ENCODE results near the gene PRKCB. TPM values are rescaled to one million over a fixed set of nuclear protein-coding genes. Genes with fewer than 3 reads are reported as not detected.
A peak's percentile ranks its signal among the peaks of the same experiment; 100 is the strongest.
"Not testable (repeated sequence)": the region's sequence is repeated elsewhere in the genome, so short reads cannot be mapped to it uniquely, and the experiment has no call there.

Gene PRKCB
- polyA plus RNA-seq, 2 of the 4 experiments (the other 2 are of a cell fraction): 0.09 to 0.22 TPM

DNA sequence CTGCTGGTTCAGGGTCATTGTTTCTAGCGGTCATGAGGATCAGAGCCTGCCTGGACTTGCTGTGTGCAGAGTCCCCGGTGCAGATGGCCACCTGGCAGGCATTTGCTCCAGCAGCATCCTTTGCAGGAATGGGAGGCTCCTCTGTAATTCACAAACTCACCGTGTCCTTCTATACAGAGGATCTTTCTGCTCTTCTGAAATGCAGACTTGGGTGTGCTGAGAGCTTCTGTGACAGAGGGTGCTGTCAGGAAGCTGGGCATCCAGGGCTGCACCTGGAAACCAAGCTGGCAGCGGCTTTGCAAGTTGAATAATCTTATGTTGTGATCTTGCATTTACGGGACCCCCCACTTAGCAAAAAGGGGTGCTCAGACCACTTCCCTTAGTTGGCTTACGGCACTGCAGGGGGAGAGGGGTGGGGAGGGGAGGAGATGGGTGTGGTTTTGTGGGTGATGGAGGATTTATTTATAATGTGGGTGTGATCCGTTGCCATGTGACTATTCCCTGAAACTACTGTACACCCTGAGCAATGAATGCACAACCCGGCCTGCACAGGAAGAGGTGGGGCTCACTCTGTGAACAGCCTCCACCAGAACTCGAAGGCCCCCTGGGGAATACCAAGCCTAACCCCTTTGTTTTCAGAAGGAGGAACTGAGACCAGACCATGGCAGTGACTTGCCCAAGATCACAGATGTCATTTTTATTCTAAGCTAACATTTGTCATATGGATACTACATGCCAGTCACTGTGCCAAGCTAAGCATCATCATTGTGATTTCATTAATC is 178.3 kb downstream of the PRKCB start (continued):
- TF ChIP-seq KDM5A (IDR thresholded peaks at IDR 0.05) (no peak), RFX5 (IDR thresholded peaks at IDR 0.05) (no peak), HEYL (CRISPR knock-in tag; IDR thresholded peaks at IDR 0.05) (no peak), FOSB (CRISPR knock-in tag; IDR thresholded peaks at IDR 0.05) (no peak), CBX2 (IDR thresholded peaks at IDR 0.05; ENCODE audit: borderline replicate concordance, low read depth) (no peak)
- TF ChIP-seq, protein P1, sequence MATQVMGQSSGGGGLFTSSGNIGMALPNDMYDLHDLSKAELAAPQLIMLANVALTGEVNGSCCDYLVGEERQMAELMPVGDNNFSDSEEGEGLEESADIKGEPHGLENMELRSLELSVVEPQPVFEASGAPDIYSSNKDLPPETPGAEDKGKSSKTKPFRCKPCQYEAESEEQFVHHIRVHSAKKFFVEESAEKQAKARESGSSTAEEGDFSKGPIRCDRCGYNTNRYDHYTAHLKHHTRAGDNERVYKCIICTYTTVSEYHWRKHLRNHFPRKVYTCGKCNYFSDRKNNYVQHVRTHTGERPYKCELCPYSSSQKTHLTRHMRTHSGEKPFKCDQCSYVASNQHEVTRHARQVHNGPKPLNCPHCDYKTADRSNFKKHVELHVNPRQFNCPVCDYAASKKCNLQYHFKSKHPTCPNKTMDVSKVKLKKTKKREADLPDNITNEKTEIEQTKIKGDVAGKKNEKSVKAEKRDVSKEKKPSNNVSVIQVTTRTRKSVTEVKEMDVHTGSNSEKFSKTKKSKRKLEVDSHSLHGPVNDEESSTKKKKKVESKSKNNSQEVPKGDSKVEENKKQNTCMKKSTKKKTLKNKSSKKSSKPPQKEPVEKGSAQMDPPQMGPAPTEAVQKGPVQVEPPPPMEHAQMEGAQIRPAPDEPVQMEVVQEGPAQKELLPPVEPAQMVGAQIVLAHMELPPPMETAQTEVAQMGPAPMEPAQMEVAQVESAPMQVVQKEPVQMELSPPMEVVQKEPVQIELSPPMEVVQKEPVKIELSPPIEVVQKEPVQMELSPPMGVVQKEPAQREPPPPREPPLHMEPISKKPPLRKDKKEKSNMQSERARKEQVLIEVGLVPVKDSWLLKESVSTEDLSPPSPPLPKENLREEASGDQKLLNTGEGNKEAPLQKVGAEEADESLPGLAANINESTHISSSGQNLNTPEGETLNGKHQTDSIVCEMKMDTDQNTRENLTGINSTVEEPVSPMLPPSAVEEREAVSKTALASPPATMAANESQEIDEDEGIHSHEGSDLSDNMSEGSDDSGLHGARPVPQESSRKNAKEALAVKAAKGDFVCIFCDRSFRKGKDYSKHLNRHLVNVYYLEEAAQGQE (IDR thresholded peaks at IDR 0.05): no peak

DNA sequence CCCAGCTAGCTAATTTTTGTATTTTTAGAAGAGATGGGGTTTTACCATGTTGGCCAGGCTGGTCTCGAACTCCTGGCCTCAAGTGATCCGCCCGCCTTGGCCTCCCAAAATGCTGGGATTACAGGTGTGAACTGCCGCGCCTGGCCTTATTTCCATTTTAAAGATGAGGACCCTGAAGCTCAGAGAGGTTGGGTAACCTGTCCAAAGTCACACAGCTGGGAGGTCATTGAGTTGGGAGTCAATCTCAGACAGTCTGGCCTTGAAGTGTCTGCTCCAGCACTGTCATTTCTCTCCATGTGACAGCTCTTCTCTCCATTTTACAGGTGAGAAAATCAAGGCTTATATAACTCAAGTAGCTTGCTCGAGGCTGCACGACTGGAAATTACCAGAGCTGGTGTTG is 179.2 kb downstream of the PRKCB start:
- DNase-seq (ENCODE audit: low read depth in 1 of 2, low spot score in 1 of 2); H3K27ac ChIP-seq; H3K4me1 ChIP-seq; ATAC-seq; H3K4me2 ChIP-seq; H3K4me3 ChIP-seq; H3K9me3 ChIP-seq; POLR2A ChIA-PET; FAIRE-seq: not testable (repeated sequence)
- 74% methylated on average over 7 of the region's 7 CpGs for WGBS (ENCODE audit: missing lambda C conversion rate)
- CTCF ChIA-PET: interaction anchor here (0.9 to 10.1 kb wide), 9 partner anchors 9 to 281 kb away, joined by 3 to 85 read pairs (median 5); no protein-coding TSS in a partner anchor

DNA sequence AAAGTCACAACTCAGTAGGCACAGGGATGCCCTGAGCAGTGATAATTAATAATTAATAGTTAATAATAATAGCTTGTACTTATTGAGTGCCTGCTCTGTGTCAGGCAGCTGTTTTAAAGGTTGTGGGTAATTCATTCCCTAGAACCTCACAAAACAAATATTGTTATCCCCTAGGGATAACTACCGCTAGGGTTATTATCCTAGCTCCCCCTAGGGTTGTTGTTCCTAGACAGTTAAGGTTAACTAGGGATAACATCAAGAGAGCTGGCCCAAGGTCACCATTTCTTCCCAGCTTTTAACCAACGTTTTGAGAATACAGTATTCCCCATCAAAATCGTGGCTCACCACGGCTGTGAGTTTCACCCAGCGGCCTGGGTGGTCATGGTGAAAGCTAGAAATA is 180.1 kb downstream of the PRKCB start:
- TF ChIP-seq, protein P1 (IDR thresholded peaks at IDR 0.05): no peak
- TF ChIP-seq BHLHE40 (IDR thresholded peaks at IDR 0.05; ENCODE audit: low read depth, low read length) (no peak), CBX8 (IDR thresholded peaks at IDR 0.05) (no peak), PHF8 (IDR thresholded peaks at IDR 0.05; ENCODE audit: borderline replicate concordance, low read depth) (no peak), ZFP36 (IDR thresholded peaks at IDR 0.05; ENCODE audit: borderline replicate concordance, partially characterized antibody) (no peak), JUN (IDR thresholded peaks at IDR 0.05) (no peak)
- TF ChIP-seq, protein P2, sequence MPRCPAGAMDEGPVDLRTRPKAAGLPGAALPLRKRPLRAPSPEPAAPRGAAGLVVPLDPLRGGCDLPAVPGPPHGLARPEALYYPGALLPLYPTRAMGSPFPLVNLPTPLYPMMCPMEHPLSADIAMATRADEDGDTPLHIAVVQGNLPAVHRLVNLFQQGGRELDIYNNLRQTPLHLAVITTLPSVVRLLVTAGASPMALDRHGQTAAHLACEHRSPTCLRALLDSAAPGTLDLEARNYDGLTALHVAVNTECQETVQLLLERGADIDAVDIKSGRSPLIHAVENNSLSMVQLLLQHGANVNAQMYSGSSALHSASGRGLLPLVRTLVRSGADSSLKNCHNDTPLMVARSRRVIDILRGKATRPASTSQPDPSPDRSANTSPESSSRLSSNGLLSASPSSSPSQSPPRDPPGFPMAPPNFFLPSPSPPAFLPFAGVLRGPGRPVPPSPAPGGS (IDR thresholded peaks at IDR 0.05): no peak
- TF ChIP-seq, protein P3, sequence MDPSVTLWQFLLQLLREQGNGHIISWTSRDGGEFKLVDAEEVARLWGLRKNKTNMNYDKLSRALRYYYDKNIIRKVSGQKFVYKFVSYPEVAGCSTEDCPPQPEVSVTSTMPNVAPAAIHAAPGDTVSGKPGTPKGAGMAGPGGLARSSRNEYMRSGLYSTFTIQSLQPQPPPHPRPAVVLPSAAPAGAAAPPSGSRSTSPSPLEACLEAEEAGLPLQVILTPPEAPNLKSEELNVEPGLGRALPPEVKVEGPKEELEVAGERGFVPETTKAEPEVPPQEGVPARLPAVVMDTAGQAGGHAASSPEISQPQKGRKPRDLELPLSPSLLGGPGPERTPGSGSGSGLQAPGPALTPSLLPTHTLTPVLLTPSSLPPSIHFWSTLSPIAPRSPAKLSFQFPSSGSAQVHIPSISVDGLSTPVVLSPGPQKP (IDR thresholded peaks at IDR 0.05; ENCODE audit: low read depth, low read length): no peak
- TF ChIP-seq, protein P4, sequence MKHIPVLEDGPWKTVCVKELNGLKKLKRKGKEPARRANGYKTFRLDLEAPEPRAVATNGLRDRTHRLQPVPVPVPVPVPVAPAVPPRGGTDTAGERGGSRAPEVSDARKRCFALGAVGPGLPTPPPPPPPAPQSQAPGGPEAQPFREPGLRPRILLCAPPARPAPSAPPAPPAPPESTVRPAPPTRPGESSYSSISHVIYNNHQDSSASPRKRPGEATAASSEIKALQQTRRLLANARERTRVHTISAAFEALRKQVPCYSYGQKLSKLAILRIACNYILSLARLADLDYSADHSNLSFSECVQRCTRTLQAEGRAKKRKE (CRISPR knock-in tag; IDR thresholded peaks at IDR 0.05; ENCODE audit: low read depth): no peak
- Histone ChIP-seq H3K4me2 (no peak overlapping the region), H3K9me3 (no peaks in the 10 kb centered on the region), H3K27ac (no peak overlapping the region), H3K4me1 (no peaks in the 10 kb centered on the region), H3K4me3 (no peak overlapping the region)
- WGBS (ENCODE audit: missing lambda C conversion rate): 14% methylated on average over 5 of the region's 5 CpGs
- DNase-seq (ENCODE audit: low read depth in 1 of 2, low spot score in 1 of 2) (peak in 1 of 2 experiments; percentile 18), FAIRE-seq (no peak), ATAC-seq (peak in 1 of 2 experiments; percentile 30; a peak in 1 of 6 replicates)
- ChIA-PET POLR2A (no interaction called here), CTCF (interaction anchor here (0.9 to 10.1 kb wide), 10 partner anchors 9 to 282 kb away, joined by 3 to 85 read pairs (median 4); no protein-coding TSS in a partner anchor)

Measured in A549 (cell line).